Erythroblast (primary cell): ENCODE results near the gene EGFLAM.

Experiments used
- GATA1 ChIP-seq: IDR thresholded peaks from 2 replicates; pipeline ENCODE4 v1.6.1; 2011; ENCODE audit warnings: low read depth, mild to moderate bottlenecking, control low read depth, low read length, moderate library complexity
- POLR2A ChIP-seq: IDR thresholded peaks from 2 replicates; pipeline ENCODE4 v1.6.1; 2011; ENCODE audit warnings: mild to moderate bottlenecking, low read length

DNA sequence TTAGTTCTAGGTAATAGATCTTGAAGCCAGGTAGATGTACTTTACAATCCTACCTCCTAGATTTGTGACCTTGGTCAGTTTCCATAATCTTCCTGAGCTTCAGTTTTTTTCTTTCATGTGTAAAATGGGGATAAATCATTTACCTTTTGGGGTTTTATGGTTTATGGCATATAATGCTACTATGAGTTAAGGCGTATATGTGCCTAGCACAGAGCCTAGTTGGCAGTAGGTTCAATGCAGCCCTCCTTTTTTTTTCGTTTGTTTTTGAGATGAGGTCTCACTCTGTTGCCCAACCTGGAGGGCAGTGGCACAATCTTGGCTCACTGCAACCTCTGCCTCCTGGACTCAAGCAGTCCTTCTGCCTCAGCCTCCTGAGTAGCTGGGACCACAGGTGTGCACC, 28.8 kb downstream of the EGFLAM start:
- TF ChIP-seq POLR2A = no peak
- TF ChIP-seq GATA1 = no peak
